ENCODE data around the gene SAP130.
A peak's percentile ranks its signal among the peaks of the same experiment; 100 is the strongest.

Gene SAP130

GRCh38 chr2:128024816-128025215 is 3.0 kb downstream of the SAP130 start:
- DNase-seq, result no peak

GRCh38 chr2:128017561-128017960 is 10.3 kb downstream of the SAP130 start:
- no peak for DNase-seq

- no peak for DNase-seq
Measured at GRCh38 chr2:128016620-128017019, 11.2 kb downstream of the SAP130 start.

DNA sequence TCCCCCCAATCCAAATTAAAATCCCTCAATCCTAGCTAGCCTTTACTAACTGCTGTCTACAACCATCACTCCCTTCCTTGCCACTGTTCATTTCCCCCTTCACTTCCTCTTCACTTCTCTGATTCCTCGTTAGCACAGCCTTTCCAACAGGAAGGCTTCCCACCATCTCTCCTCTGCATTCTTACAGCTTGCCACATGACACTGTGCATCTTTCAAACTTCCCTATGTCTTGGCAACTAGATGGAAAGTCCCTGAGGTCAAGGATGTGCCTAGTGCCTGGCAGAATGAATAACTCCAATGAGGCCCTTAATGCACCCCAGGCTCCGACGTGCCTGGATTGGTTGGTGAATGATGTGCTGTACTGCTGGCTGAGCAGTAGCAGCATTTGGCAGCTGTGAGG is 15.2 kb downstream of the SAP130 start:
- no peak for DNase-seq

GRCh38 chr2:128008074-128008672 is 19.7 kb downstream of the SAP130 start:
- no peak for DNase-seq

DNA sequence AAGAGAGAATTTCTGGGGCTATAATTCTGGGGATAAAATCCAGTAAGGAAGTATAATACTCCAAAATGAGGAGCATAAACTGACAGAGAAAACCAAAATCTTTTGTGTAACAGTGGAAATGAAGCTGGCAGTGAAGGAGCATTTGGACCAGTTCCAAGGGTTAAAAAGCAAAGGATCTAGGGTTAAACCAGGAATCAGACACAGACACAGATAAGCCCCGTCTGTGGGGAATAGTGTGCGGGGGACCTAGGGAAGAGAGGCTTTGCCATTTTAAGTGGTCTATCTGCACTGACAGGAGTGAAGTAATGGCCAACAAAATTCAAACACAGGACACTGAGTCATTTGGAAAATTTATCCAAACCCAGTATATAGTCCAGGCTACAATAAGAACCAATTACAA is 23.4 kb downstream of the SAP130 start:
- DNase-seq, result no peak

DNA sequence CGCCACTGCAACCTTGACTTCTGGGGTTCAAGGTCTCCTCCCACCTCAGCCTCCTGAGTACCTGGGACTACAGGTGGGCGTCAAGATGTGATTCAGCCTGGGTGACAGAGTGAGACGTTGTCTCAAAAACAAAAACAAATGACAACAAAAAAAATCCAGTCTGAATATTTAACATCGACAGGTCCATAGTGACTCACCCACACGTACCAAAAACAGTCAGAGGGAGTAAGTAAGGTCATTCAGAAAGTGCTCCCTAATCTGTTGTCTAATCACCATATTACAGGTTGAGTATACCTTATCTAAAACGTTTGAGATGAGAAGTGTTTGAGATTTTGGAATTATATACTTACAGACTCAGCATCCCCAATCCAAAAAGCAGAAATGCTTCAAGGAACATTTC is 24.4 kb downstream of the SAP130 start:
- DNase-seq, result peak; percentile 7

DNA sequence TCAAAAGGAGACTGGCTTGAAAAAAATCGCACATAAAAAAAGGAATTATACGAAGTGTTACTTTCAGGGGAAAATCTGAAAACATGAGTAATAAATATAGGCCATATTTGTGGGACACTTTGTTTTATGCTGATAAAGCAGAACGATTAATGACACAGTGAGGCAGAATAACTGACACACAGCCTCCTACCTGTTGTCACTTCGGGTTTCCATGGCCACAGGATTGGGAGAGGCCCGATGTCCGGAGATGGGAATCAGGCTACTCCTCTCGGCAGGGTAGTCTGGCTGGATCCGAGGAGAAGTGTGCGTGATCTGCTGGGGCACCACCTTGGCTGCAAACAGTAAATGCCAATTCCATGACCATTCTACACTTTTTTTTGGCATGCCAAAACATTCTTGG is 31.7 kb downstream of the SAP130 start:
- no peak for DNase-seq

- no peak for DNase-seq
Measured at GRCh38 chr2:127995725-127996124, 32.1 kb downstream of the SAP130 start.

DNA sequence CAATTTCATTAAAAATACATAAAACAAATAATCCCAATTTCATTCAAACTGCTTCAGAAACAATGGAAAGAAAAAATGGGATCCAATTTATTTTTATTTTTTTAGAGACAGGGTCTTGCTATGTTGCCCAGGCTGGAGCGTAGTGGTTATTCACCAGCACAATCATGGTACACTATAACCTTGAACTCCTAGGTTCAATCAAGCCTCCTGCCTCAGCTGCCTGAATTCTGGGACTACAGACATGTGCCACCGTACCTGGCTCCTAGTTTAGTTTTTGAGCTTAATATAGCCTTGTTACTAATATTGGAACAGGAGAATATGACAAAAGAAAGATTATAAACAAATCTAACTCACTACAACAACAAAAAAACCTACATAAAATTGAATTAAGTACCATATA is 34.2 kb downstream of the SAP130 start:
- no peak for DNase-seq

- DNase-seq, result no peak
Measured at GRCh38 chr2:127991742-127992141, 36.1 kb downstream of the SAP130 start.

DNA sequence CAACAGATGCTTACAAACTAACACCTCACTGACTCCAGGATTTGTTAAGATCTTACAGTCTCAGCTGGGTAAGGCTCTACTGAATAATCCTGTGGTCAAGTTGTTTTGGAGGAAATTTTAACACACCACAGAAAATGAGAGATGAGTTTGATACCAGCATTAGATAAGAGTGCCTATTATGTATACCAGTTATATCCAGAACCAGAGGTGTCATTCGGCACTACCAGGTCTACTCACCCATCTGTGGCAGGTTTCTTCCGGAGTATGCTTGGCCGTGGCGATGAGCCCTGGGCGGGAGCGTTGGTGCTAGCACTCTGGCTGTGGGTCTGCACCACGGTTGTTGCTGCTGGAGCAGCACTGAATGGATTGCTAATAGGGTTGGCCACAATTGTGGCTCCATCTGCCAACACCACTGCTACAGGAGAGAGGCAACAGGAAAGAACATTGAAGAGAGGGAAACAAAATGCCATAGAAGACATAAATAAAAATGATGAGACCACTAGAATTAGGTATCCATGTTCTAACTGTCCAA is 41.2 kb downstream of the SAP130 start:
- DNase-seq, result no peak

DNA sequence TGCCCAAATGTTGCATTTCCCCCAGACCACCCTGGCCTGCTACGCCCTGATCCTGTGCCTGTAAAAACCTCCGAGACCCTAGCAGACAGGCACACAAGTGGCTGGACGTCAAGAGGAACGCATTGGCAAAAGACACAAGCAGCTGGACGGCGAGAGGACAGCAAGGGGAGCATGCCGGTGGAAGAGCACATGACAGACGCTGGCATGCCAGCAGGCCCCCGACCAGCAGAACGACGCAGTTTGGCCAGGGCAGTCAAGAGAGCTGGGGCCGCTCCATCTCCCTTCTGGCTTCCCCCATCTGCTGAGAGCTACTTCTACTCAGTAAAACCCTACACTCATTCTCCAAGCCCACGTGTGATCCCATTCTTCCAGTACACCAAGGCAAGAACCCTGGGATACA is 42.1 kb downstream of the SAP130 start:
- no peak for DNase-seq

GRCh38 chr2:127985026-127985734 is 42.7 kb downstream of the SAP130 start:
- no peak for DNase-seq

DNA sequence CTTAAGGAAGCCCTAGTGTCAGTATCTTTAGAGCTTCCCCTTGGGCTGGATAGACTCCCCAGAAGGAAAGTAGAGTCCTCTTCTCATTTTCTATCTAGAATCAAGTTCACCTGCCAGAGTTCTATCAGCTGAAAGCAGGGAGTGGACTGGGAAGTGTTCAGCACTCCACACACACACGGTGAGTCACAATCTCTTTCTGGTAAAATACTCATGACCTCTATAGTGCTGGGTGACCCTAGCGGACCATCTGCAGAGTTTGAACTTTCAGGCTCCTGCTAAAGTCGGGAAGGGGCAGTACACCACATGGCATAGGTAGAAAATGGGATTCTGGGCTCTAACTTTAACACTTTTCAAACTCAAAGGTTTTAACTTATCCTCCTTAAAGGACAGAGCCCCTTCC is 43.3 kb downstream of the SAP130 start:
- no peak for DNase-seq

- DNase-seq, result no peak
Measured at GRCh38 chr2:127969446-127969845, 58.4 kb downstream of the SAP130 start.

GRCh38 chr2:127968610-127969339 is 59.1 kb downstream of the SAP130 start:
- no peak for DNase-seq

DNA sequence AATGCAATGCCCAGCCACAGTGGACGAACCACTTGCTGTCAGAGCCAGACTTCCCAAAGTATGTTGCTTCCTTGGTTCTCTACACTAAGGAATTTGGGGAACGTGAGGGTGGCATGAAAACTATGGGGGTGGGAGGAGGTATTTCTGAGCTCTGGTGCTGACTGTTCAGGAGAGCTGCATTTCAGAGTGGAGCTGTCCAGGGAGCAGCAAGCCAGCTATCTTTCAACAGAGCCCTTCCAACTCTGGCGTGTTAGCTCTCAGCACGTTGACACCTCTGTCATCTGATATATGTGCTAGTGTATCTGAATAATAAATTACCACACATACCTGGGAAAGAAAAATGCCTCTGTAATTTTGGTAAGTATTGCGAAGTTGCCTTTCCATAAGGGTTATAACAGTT is 66.1 kb downstream of the SAP130 start:
- no peak for DNase-seq

DNA sequence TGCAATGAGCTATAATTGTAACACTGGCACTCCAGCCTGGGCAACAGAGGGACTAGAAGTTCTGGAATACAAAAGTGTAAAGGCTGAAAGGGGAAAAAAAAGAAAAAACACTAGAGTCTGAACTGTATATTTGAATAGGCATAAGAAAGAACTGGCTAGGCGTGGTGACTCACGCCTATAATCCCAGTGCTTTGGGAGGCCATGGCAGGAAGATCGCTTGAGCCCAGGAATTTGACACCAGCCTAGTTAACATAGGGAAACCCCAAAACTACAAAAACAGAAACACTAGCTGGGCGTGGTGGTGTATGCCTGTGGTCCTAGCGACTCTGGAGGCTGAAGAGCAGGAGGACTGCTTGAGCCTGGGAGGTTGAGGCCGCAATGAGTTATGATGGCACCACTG is 70.6 kb downstream of the SAP130 start:
- DNase-seq, result no peak

DNA sequence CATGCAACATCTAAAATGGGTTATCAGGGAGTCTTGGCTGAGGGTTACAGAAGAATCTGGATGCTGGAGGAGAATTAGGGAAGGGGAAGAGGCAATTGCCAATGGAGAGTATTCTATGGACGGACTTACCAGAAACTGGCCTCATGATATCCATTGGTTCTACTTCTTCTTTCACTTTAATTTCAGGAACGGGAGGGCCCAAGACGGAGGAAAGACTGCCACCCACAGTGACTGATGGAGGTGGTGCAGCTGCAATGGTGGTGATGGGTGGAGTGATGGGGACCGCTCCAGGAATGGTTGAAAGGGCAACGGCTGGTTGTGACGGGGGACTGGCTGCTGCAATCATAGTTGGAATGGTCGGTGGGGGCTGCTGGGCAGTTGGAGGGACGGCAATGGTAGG is 73.0 kb downstream of the SAP130 start:
- no peak for DNase-seq

DNA sequence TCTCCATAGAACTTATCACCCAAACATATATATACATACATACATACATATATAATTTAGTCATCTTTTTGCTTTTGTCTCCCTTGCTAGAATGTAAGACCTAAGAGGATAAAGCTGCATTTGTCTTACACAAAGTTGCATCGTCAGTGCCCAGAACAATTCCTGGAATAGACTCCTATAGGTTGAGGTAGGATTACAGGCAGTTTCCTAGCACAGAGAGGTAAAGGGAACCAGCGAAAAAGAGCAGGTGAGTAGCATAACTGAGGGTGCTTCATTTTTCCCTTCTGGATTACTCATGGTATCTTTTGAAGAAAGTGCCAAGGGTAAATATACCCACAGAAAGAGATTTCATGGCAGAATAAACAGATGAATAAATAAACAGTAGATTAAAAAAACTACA is 74.0 kb downstream of the SAP130 start:
- no peak for DNase-seq

GRCh38 chr2:127953128-127953718 is 74.6 kb downstream of the SAP130 start:
- no peak for DNase-seq

- no peak for DNase-seq
Measured at GRCh38 chr2:127951026-127951425, 76.8 kb downstream of the SAP130 start.

- DNase-seq, result no peak
Measured at GRCh38 chr2:127950264-127950663, 77.6 kb downstream of the SAP130 start.

Data from stimulated activated CD4-positive, alpha-beta T cell treated with anti-CD3 and anti-CD28 coated beads, Interleukin-15, amount 100 ng/mL, for 24 hours (primary cell).